H1 (cell line): ENCODE data around the gene SNX20. TPM values are rescaled to one million over a fixed set of nuclear protein-coding genes. Genes with fewer than 3 reads are reported as not detected.

Source experiments
- CTCF ChIA-PET: fragments of 300-600 bp; sonication (Branson Sonifier 250); formaldehyde crosslinking; loops from one replicate; lab custom pipeline; 2021; ENCODE audit not compliant: partially characterized antibody; lab: Charles Lee
- POLR2A ChIA-PET: fragments of 300-600 bp; sonication (Branson Sonifier 250); formaldehyde crosslinking; loops from one replicate; lab custom pipeline; 2021; ENCODE audit warnings: inconsistent platforms; ENCODE audit not compliant: partially characterized antibody; lab: Charles Lee
- DNase-seq, 2 experiments: peaks; one replicate each; pipeline versions ENCODE4 v3.0.0 to v3.0.0-alpha.2; 2010 to 2022; ENCODE audit warnings: low spot score in 2 of 2, low read depth in 1 of 2, mixed read lengths in 1 of 2
- FAIRE-seq: peaks from 2 replicates; lab custom pipeline; 2011; peaks lifted over from hg19 to GRCh38; lab: Jason Lieb, UNC
- H2AFZ ChIP-seq: 2 replicates; pipeline ENCODE4 v1.8.1; 2012; ENCODE audit warnings: low read length, inconsistent platforms
- H2AK5ac ChIP-seq: 2 replicates; pipeline ENCODE4 v1.6.1; 2013; ENCODE audit warnings: low read depth, low read length
- H2BK120ac ChIP-seq: replicated peaks from 2 replicates; pipeline ENCODE3; 2013; ENCODE audit warnings: low read depth, low read length, inconsistent platforms
- H2BK12ac ChIP-seq: 2 replicates; pipeline ENCODE4 v1.6.1; 2013; ENCODE audit warnings: low read depth, low read length
- H2BK15ac ChIP-seq: 2 replicates; pipeline ENCODE4 v1.6.1; 2013; ENCODE audit warnings: low read length
- H2BK20ac ChIP-seq: 2 replicates; pipeline ENCODE4 v1.6.1; 2013; ENCODE audit warnings: low read length
- H2BK5ac ChIP-seq: 2 replicates; pipeline ENCODE4 v1.6.1; 2013; ENCODE audit warnings: low read depth, low read length
- H3K14ac ChIP-seq: 2 replicates; pipeline ENCODE4 v1.6.1; 2013; ENCODE audit warnings: inconsistent platforms; ENCODE audit not compliant: insufficient read length
- H3K18ac ChIP-seq: 2 replicates; pipeline ENCODE4 v1.6.1; 2013; ENCODE audit warnings: low read length; ENCODE audit errors: extremely low read depth
- H3K23ac ChIP-seq: 2 replicates; pipeline ENCODE4 v1.6.1; 2013; ENCODE audit warnings: inconsistent platforms; ENCODE audit not compliant: insufficient read length
- H3K23me2 ChIP-seq: 2 replicates; pipeline ENCODE4 v1.6.1; 2013; ENCODE audit warnings: low read depth, low read length
- H3K27ac ChIP-seq: 2 replicates; pipeline ENCODE4 v1.6.1; 2011; ENCODE audit warnings: low read depth, low read length, inconsistent platforms
- H3K27me3 ChIP-seq, 4 experiments: replicated peaks in 1 of 4; 1 replicate in 1 of 4; 2 replicates in 3 of 4; pipeline versions ENCODE4 v1.6.1 to v1.8.1; 2011 to 2013; ENCODE audit warnings: low read length in 3 of 4, mild to moderate bottlenecking in 3 of 4, inconsistent platforms in 2 of 4, mixed read lengths in 2 of 4, moderate library complexity in 1 of 4; ENCODE audit not compliant: control insufficient read depth in 3 of 4, insufficient read depth in 3 of 4; ENCODE audit errors: extremely low read depth in 1 of 4
- H3K36me3 ChIP-seq, 4 experiments: 2 replicates each; pipeline versions ENCODE4 v1.6.1 to v1.8.1; 2011 to 2013; ENCODE audit warnings: mild to moderate bottlenecking in 4 of 4, low read length in 3 of 4, moderate library complexity in 2 of 4, control low read depth in 1 of 4, inconsistent platforms in 1 of 4; ENCODE audit not compliant: insufficient read depth in 4 of 4, control insufficient read depth in 2 of 4
- H3K4ac ChIP-seq: replicated peaks from 2 replicates; pipeline ENCODE3; 2013; ENCODE audit warnings: low read length, low read depth, mixed read lengths, inconsistent platforms; ENCODE audit not compliant: insufficient read length
- H3K4me1 ChIP-seq, 4 experiments: replicated peaks in 1 of 4; 1 replicate in 1 of 4; 2 replicates in 3 of 4; pipeline versions ENCODE4 v1.6.1 to v1.8.1; 2011 to 2013; ENCODE audit warnings: low read length in 3 of 4, inconsistent platforms in 2 of 4, mixed read lengths in 1 of 4; ENCODE audit not compliant: insufficient read depth in 4 of 4, control insufficient read depth in 3 of 4
- H3K4me2 ChIP-seq, 2 experiments: 2 replicates each; pipeline versions ENCODE4 v1.6.1 to v1.8.1; 2011 to 2013; ENCODE audit warnings: low read depth in 2 of 2, low read length in 2 of 2, control low read depth in 1 of 2, inconsistent platforms in 1 of 2, mild to moderate bottlenecking in 1 of 2; ENCODE audit not compliant: insufficient read depth in 1 of 2
- H3K4me3 ChIP-seq, 4 experiments: fragments of 200-600, 300-600 bp in 1 of 4; sonication (generic), shearing (Covaris generic), sonication (Bioruptor Twin) in 1 of 4; 2 replicates each; pipeline versions ENCODE4 v1.5.1 to v1.8.1; 2011 to 2016; ENCODE audit warnings: low read length in 4 of 4, low read depth in 3 of 4, control low read depth in 2 of 4, inconsistent platforms in 2 of 4, mild to moderate bottlenecking in 2 of 4, mixed read lengths in 1 of 4, moderate library complexity in 1 of 4; ENCODE audit not compliant: insufficient read depth in 2 of 4; ENCODE audit errors: extremely low read depth in 1 of 4
- H3K56ac ChIP-seq: replicated peaks from 2 replicates; pipeline ENCODE3; 2013; ENCODE audit warnings: low read depth, mild to moderate bottlenecking, mixed read lengths, low read length, inconsistent platforms; ENCODE audit not compliant: insufficient read length
- H3K79me1 ChIP-seq: 2 replicates; pipeline ENCODE4 v1.6.1; 2013; ENCODE audit warnings: low read depth, low read length, control low read depth
- H3K79me2 ChIP-seq, 2 experiments: 2 replicates each; pipeline versions ENCODE4 v1.6.1 to v1.8.1; 2012 to 2013; ENCODE audit warnings: low read length in 2 of 2, mild to moderate bottlenecking in 2 of 2, inconsistent platforms in 1 of 2; ENCODE audit not compliant: insufficient read depth in 2 of 2, control insufficient read depth in 1 of 2
- H3K9ac ChIP-seq, 4 experiments: replicated peaks in 1 of 4; 1 replicate in 1 of 4; 2 replicates in 3 of 4; pipeline versions ENCODE4 v1.6.1 to v1.8.1; 2011 to 2013; ENCODE audit warnings: low read depth in 3 of 4, low read length in 3 of 4, control low read depth in 2 of 4, mild to moderate bottlenecking in 2 of 4, moderate library complexity in 2 of 4, inconsistent platforms in 1 of 4; ENCODE audit errors: extremely low read depth in 1 of 4
- H3K9me3 ChIP-seq, 2 experiments: 2 replicates each; pipeline versions ENCODE4 v1.6.1 to v1.8.1; 2012 to 2013; ENCODE audit warnings: mild to moderate bottlenecking in 2 of 2, moderate library complexity in 2 of 2, control low read depth in 1 of 2, inconsistent platforms in 1 of 2, low read depth in 1 of 2, low read length in 1 of 2, mixed read lengths in 1 of 2; ENCODE audit not compliant: insufficient read depth in 2 of 2
- H4K20me1 ChIP-seq, 2 experiments: replicated peaks in 1 of 2; 2 replicates each; pipeline versions ENCODE3 to v1.8.1; 2011 to 2013; ENCODE audit warnings: inconsistent platforms in 2 of 2, low read length in 2 of 2, mild to moderate bottlenecking in 1 of 2; ENCODE audit not compliant: insufficient read depth in 2 of 2, control insufficient read depth in 1 of 2
- H4K5ac ChIP-seq: 2 replicates; pipeline ENCODE4 v1.6.1; 2013; ENCODE audit warnings: low read length, low read depth, mixed read lengths, inconsistent platforms; ENCODE audit not compliant: insufficient read length
- H4K8ac ChIP-seq: 2 replicates; pipeline ENCODE4 v1.8.0; 2013; ENCODE audit warnings: mild to moderate bottlenecking, moderate library complexity, low read length, inconsistent platforms; ENCODE audit not compliant: insufficient read depth; ENCODE audit errors: extremely low read depth
- H4K91ac ChIP-seq: replicated peaks from 2 replicates; pipeline ENCODE3; 2013; ENCODE audit warnings: low read length, mixed read lengths, inconsistent platforms; ENCODE audit not compliant: insufficient read length
- BACH1 ChIP-seq: IDR thresholded peaks from 2 replicates; pipeline ENCODE4 v1.6.1; 2012; ENCODE audit warnings: low read length, improper control_type of control experiment
- CBX8 ChIP-seq: fragments of 300-800, 300-1000 bp; sonication (generic); IDR thresholded peaks from 2 replicates; pipeline ENCODE4 v1.7.1; 2016; ENCODE audit warnings: low read depth, low read length, borderline replicate concordance
- EGR1 ChIP-seq: IDR thresholded peaks from 2 replicates; pipeline ENCODE4 v1.6.1; 2011; ENCODE audit warnings: low read depth, low read length, borderline replicate concordance
- EP300 ChIP-seq, 2 experiments: IDR thresholded peaks; 1 replicate in 1 of 2; 2 replicates in 1 of 2; pipeline ENCODE4 v1.6.1; 2011 to 2012; ENCODE audit warnings: low read depth in 2 of 2, low read length in 2 of 2, mild to moderate bottlenecking in 2 of 2, borderline replicate concordance in 1 of 2, inconsistent platforms in 1 of 2, moderate library complexity in 1 of 2
- GABPA ChIP-seq: IDR thresholded peaks from 2 replicates; pipeline ENCODE4 v1.6.1; 2011; ENCODE audit warnings: mild to moderate bottlenecking, low read length, moderate library complexity, borderline replicate concordance; ENCODE audit not compliant: insufficient read depth
- KDM4A ChIP-seq: IDR thresholded peaks from one replicate; pipeline ENCODE4 v1.7.1; 2012; ENCODE audit warnings: low read depth, mild to moderate bottlenecking, moderate library complexity, low read length, inconsistent platforms; ENCODE audit not compliant: severe bottlenecking
- MAFK ChIP-seq: IDR thresholded peaks from 2 replicates; pipeline ENCODE4 v1.6.1; 2012; ENCODE audit warnings: low read depth, mild to moderate bottlenecking, improper control_type of control experiment, low read length
- POU5F1 ChIP-seq: IDR thresholded peaks from 2 replicates; pipeline ENCODE4 v1.6.1; 2011; ENCODE audit warnings: low read depth, mild to moderate bottlenecking, low read length, moderate library complexity
- RNF2 ChIP-seq: fragments of 200-900, 300-1000 bp; sonication (generic); IDR thresholded peaks from 2 replicates; pipeline ENCODE4 v1.7.1; 2016; ENCODE audit warnings: borderline replicate concordance, low read depth, mild to moderate bottlenecking, antibody characterized with exemption, low read length; ENCODE audit not compliant: poor library complexity, severe bottlenecking; ENCODE audit errors: missing control alignments
- SIX5 ChIP-seq: IDR thresholded peaks from 2 replicates; pipeline ENCODE4 v1.6.1; 2011; ENCODE audit warnings: mild to moderate bottlenecking, low read depth, low read length
- SP4 ChIP-seq: IDR thresholded peaks from 2 replicates; pipeline ENCODE4 v1.6.1; 2012; ENCODE audit warnings: low read length, inconsistent platforms
- WGBS, 2 experiments: shearing (Covaris generic) in 1 of 2; methylation state at CpG; one replicate each; pipeline versions ENCODE4 v1.1.6 to v1.1.7; 2013 to 2015; ENCODE audit warnings: low lambda C conversion rate in 2 of 2, mixed read lengths in 2 of 2, inconsistent platforms in 1 of 2, low coverage in 1 of 2, missing lambda C conversion rate in 1 of 2; ENCODE audit not compliant: insufficient replicate concordance in 2 of 2, insufficient coverage in 1 of 2, insufficient read length in 1 of 2; ENCODE audit errors: extremely low coverage in 1 of 2, missing lambda C conversion rate in 1 of 2; 5-methylcytosine and 5-hydroxymethylcytosine counted together
- polyA plus RNA-seq, 7 experiments: library from polyadenylated mRNA; depleted of rRNA in 3 of 7; stranded (reverse) in 5 of 7; unstranded in 2 of 7; fragments of >200 nt in 5 of 7; fragments of 200-250 nt in 2 of 7; gene quantifications; 1 replicate in 5 of 7; 2 replicates in 1 of 7; 4 replicates in 1 of 7; pipeline versions ENCODE4 v1.2.1 to v1.2.3, GENCODE V29; 2011 to 2013; ENCODE audit warnings: missing spikeins in 2 of 7, mixed read lengths in 2 of 7
- total RNA-seq: library from RNA; stranded (reverse); fragmentation: NEBNext Ultra II Directional; extraction: Animal tissue kit (Norgen Biotek cat#: 25700); gene quantifications from 2 replicates; pipeline ENCODE4 v1.2.1, GENCODE V29; 2021

Gene SNX20
- total and polyA plus RNA-seq, 2 of the 8 experiments (the other 6 are each of a cell fraction or from before 2014, with no cell fraction given), result not detected

GRCh38 chr16:50630394-50631020 lies 50.6 kb downstream of the SNX20 start:
- CTCF ChIA-PET, result interaction anchor here (0.6 to 1.6 kb wide), 6 partner anchors 16 to 275 kb away, joined by 3 to 4 read pairs (median 4); no protein-coding TSS in a partner anchor
- H3K27ac ChIP-seq, result no peak overlapping the region
- WGBS, 2 experiments, result 79% methylated on average over 9 of the region's 11 CpGs; no CpG with 5 or more reads in 1 of the 2 experiments
- TF ChIP-seq SIX5 (no peak), SP4 (no peak), EP300 (IDR thresholded peaks at IDR 0.05; ENCODE audit: borderline replicate concordance in 1 of 2, low read depth in 2 of 2, low read length in 2 of 2) (no peak), CBX8 (no peak), MAFK (no peak), GABPA (no peak), EGR1 (no peak), BACH1 (no peak), RNF2 (no peak), KDM4A (no peak), POU5F1 (no peak)

More at GRCh38 chr16:50630394-50631020, 50.6 kb downstream of the SNX20 start:
- no peak overlapping the region for H3K9ac ChIP-seq
- H2BK5ac ChIP-seq, result no peak overlapping the region
- no peaks in the 10 kb centered on the region for H4K20me1 ChIP-seq
- H3K4me3 ChIP-seq, result no peak overlapping the region
- DNase-seq (no peak), FAIRE-seq (no peak)
- H2BK15ac ChIP-seq, result no peak overlapping the region
- POLR2A ChIA-PET, result no interaction called here
- no peak overlapping the region for H4K91ac ChIP-seq
- no peak overlapping the region for H4K8ac ChIP-seq
- no peaks in the 10 kb centered on the region for H3K4me1 ChIP-seq
- H2AFZ ChIP-seq, result no peak overlapping the region
- H3K79me1 ChIP-seq, result no peaks in the 10 kb centered on the region
- H3K79me2 ChIP-seq, result no peaks in the 10 kb centered on the region
- H2BK20ac ChIP-seq, result no peak overlapping the region
- no peaks in the 10 kb centered on the region for H3K23me2 ChIP-seq
- H3K4ac ChIP-seq, result no peak overlapping the region
- no peak overlapping the region for H3K14ac ChIP-seq
- H3K18ac ChIP-seq, result no peak overlapping the region
- no peak overlapping the region for H2AK5ac ChIP-seq
- H2BK12ac ChIP-seq, result no peak overlapping the region
- no peak overlapping the region for H2BK120ac ChIP-seq
- H3K4me2 ChIP-seq, result no peak overlapping the region
- no peaks in the 10 kb centered on the region for H3K36me3 ChIP-seq
- no peak overlapping the region for H3K56ac ChIP-seq
- H3K9me3 ChIP-seq, result no peaks in the 10 kb centered on the region
- no peak overlapping the region for H3K23ac ChIP-seq
- H3K27me3 ChIP-seq, result no peaks in the 10 kb centered on the region
- no peak overlapping the region for H4K5ac ChIP-seq
